K562 (cell line): ENCODE measurements around the gene SCYL2. TPM values are rescaled to one million over a fixed set of nuclear protein-coding genes. Genes with fewer than 3 reads are reported as not detected.

Source experiments
- DNMT1 ChIP-seq: fragments of 450-650 bp; IDR thresholded peaks from 2 replicates; pipeline ENCODE4 v1.6.1; 2016; ENCODE audit warnings: antibody characterized with exemption, mild to moderate bottlenecking
- REST ChIP-seq, 2 experiments: fragments of 450-650 bp; formaldehyde crosslinking in 1 of 2; IDR thresholded peaks; 2 replicates each; pipeline versions ENCODE4 v1.4.0 to v1.6.1; 2014 to 2020; ENCODE audit warnings: mild to moderate bottlenecking in 2 of 2, borderline replicate concordance in 1 of 2, low read depth in 1 of 2
- polyA plus RNA-seq, 8 experiments: library from polyadenylated mRNA; depleted of rRNA in 4 of 8; stranded (reverse) in 5 of 8; unstranded in 3 of 8; fragments of >200 nt; fragmentation: Nextera tagmentation in 2 of 8; fragmentation: Illumina TruSeq in 1 of 8; extraction: Ambion mirVana in 2 of 8; extraction: Trizol in 1 of 8; gene quantifications; 2 replicates each; pipeline versions ENCODE4 v1.2.1 to v1.2.3, GENCODE V29; 2011 to 2014; ENCODE audit warnings: inconsistent platforms in 1 of 8, missing spikeins in 1 of 8
- total RNA-seq, 7 experiments: library from RNA; depleted of rRNA in 6 of 7; stranded (reverse); fragments of >200 nt in 6 of 7; fragmentation: Illumina TruSeq in 2 of 7; extraction: Trizol in 2 of 7; gene quantifications; 2 replicates each; pipeline versions ENCODE4 v1.2.1 to v1.2.3, GENCODE V29; 2011 to 2021; ENCODE audit warnings: low replicate concordance in 1 of 7

The SCYL2 gene
- total and polyA plus RNA-seq, 9 of the 15 experiments (the other 6 are each of a cell fraction or from before 2014, with no cell fraction given): 9.9 to 49.0 (median 32.9) TPM

- TF ChIP-seq REST (IDR thresholded peaks at IDR 0.05; ENCODE audit: borderline replicate concordance) (no peak), REST (CRISPR knock-in tag; IDR thresholded peaks at IDR 0.05; ENCODE audit: low read depth) (no peak), DNMT1 (no peak)
These were observed 78.2 kb downstream of the SCYL2 start (continued) for GRCh38 chr12:100345020-100345767.
